HK-2 (cell line): Measurements from ENCODE around the gene BAG3.
"Not testable (repeated sequence)": the region's sequence is repeated elsewhere in the genome, so short reads cannot be mapped to it uniquely, and the experiment has no call there.

ENCODE experiments used
- DNase-seq: peaks from one replicate; pipeline ENCODE4 v3.0.0-alpha.2; 2018; ENCODE audit not compliant: unreplicated experiment

Gene BAG3

GRCh38 chr10:119640875-119641526, 10.2 kb upstream of the BAG3 start:
- no peak for DNase-seq

DNA sequence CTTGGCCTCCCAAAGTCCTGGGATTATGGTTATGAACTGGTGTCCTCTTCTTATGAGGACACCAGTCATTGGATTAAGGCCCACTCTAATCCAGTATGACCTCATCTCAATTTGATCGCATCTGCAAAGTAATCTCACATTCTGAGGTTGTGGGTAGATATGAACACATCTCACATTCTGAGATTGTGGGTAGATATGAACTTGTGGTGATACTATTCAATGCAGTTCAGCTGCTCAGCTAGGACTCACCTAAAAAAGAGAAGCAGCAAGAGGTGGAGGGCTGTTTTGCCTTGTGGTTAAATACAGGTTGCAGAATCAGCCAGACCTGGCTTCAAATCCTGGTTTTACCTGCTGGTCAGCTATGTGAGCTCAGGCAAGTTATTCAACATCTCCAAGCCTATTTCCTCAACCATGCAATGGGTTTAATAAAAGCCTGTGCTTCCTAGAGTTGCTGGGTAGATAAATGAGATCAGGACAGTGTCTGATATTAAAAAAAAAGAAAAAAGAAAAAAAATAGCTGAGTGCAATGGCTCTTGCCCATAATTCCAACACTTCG, 8.5 kb upstream of the BAG3 start:
- DNase-seq: no peak

DNA sequence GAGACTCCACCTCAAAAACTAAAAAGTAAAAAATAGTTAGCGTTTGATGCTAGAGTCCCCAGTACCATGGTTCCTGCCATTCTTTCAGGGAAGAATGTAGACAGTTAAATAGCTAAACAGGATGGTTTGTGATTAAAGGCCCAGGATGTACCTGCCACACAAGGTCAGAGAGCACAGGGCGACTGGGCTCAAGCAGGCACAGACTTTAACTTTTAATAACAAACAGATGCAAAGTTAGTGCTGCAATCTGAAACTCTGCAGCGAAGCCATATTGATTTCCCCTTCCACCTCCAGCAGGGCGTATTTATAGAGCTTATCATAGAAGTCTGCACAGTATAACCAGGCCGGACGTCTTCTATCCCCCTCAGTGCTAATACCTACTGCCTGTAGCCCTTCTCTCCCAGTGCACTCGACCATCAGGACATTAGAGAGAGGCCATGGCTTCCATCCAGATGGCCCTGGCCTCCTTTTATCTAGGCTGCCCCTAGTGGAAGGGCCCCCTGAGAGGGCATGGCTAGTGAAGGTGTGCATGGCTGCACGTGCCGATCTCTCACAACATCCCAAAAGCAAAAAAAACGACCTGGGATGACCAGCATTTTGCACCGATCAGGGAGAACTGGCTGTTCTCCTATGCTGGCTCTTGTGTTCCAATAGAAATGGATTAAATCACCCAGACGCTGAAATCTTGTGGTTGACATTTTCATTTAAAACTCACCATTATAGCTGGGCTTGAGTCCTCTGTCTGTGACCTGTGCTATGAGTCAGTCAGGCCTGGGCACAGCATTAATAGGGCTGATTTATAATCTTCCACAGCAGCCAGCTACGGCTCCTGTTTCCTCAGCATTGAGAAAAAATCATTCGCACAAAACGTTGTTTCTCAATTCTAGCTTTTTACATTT, 7.6 kb upstream of the BAG3 start:
- no peak for DNase-seq

DNA sequence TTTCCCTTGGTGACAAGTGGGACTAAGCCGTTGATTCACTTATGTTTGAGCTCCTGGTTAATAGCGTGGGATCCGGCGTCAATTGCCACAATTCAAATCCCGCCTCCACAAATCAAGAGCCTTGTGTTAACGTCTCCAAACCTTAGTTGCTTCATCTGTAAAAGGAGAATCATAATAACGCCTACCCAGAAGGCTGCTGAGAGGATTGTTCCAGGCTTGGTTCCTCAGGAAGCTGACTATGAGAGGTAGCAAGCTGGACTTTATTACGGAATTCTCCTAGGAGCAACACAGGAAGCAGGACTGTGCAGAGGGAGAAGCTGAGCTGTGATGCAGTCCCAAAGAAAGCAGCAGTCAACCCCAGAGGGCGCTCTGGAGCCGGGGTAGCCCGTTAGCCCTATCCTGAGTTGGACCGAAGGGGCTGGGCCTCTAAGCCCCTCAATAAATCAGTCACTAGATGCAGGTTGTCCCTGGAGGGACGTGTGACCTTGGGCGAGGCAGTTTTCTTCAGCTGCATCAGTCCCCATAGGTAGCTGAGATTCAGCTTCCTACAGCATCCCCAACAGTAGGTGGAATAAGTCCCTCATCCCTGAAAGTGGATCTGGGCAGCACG, 6.9 kb upstream of the BAG3 start:
- no peak for DNase-seq

GRCh38 chr10:119644994-119645393, 6.2 kb upstream of the BAG3 start:
- no peak for DNase-seq

DNA sequence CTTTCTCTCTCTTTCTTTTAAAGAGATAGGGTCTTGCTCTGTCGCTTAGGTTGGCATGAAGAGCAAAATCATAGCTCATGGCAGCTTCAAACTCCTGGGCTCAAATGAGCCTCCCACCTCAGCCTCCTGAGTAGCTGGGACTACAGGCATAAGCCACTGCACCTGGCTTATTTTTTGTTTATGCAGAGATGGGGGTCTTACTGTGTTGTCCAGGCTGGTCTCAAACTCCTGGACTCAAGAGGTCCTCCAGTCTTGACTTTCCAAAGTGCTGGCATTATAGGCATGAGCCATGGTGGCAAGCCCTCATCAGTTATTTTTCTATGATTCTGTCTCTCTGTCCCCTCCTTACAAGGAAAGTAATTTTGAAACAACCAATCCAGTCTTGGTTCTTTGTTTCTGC, 1.1 kb upstream of the BAG3 start:
- DNase-seq: no peak

DNA sequence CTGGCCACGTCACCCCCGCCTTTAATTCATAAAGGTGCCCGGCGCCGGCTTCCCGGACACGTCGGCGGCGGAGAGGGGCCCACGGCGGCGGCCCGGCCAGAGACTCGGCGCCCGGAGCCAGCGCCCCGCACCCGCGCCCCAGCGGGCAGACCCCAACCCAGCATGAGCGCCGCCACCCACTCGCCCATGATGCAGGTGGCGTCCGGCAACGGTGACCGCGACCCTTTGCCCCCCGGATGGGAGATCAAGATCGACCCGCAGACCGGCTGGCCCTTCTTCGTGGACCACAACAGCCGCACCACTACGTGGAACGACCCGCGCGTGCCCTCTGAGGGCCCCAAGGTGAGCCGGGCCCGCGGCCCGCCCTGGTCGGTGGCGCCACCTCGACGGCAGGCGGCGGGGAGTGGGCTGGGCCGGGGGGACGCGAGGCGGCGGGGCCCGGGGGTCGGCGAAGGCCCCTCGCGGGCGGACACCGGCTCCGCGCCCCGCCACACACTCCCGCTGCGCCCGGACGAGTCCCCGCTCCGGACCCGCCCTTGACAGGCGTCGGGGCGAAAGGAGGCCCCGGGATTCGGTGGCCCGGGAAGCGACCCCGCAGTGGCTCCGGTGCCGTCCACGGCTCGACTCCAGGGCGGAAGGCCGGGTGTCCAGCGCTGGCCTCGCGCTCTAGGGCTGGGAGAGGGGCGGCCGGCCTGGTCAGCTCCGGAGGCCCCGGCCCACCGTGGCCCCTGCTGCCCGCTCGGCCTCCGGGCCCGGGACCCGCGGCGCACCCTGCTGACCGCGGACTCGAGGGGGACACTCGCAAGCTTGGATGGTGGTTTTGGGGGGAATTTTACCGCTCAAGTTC, 557 bp downstream of the BAG3 start:
- peak; percentile 43 for DNase-seq

GRCh38 chr10:119652361-119652730, 1.2 kb downstream of the BAG3 start:
- no peak for DNase-seq

- DNase-seq: no peak
Measured at GRCh38 chr10:119653209-119653608, 2.0 kb downstream of the BAG3 start.

DNA sequence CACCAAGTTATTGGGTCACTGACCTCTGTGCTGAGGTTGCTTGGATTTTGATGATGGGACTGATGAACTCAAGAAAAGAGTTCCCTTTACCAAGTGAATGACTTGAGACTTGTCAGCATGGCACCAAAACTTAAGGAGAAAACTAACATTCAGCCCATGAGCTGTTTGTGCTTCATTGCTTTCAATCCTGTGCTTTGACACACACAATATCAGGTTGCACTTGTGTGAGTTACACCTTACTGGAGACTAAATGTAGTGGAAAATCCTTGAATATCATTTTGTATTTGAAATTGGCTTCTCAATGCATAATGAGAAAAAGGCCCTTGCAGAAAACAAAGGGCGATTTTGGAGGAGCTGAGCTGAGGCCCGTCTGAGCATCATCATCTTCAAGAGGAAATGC, 2.7 kb downstream of the BAG3 start:
- DNase-seq: no peak

DNA sequence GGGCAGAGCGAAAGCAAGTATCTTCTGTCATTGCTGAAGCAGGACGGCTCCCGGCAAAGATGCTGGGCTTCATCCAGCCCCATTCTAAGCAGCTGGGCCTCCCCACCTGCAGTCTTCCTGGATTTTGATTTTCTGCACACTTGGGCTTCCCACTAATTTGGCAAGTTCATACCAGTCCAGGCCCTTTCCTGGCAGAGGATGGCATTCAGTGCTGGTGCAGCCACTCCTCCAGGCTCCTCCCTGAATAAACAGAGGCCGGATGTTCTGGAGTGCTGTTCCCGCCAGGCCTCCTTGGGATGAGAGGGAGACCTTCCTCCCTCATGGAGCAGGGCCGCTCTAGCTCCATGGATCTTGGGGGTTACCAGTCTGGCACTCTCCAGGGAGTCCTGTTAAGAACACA, 3.4 kb downstream of the BAG3 start:
- no peak for DNase-seq

- DNase-seq: no peak
Measured at GRCh38 chr10:119655566-119656001, 4.4 kb downstream of the BAG3 start.

- no peak for DNase-seq
Measured at GRCh38 chr10:119656760-119657159, 5.6 kb downstream of the BAG3 start.

GRCh38 chr10:119657725-119658124, 6.5 kb downstream of the BAG3 start:
- DNase-seq: no peak

GRCh38 chr10:119658274-119658673, 7.1 kb downstream of the BAG3 start:
- DNase-seq: peak; percentile 87

- no peak for DNase-seq
Measured at GRCh38 chr10:119659951-119660350, 8.8 kb downstream of the BAG3 start.

- not testable (repeated sequence) for DNase-seq
Measured at GRCh38 chr10:119662076-119662605, 11.0 kb downstream of the BAG3 start.

DNA sequence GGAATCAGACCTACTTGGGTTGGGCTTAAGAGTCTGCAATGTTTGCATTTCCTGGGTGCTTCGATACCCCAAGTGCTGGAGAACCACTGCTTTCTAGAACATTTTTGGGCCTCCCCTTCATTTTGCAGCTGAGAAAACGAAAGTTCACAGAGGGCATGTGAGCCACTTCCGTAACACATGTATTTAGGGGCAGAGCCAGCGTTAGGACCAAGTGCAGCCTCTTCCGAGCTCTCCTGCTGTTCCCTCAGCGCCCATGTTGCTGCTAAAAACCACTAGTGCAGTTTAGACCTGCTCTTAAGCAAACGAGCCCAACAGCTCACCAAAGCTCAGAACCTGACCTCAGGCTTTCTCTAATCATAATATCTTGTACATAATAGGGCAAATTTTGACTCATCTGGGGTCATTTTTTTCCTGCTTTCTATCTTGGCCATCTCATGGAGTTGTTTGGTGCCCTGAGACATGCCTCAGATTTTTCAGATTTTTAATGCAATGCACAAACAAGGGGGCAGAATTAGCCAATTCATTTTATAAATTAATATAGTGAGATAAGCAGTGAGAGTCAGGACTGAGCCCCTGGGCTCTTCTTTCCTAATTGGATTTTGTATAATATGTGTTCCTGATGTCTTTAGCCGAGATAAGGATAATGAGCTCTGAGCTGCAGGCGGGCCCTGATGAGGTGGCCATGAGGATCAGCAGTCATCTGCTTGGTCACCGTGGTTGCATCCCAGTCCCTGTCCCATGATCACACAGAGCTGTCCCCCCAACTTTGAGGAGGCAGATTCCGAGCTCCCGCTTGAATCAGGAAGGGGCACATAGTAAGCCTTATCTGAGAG, 12.9 kb downstream of the BAG3 start:
- DNase-seq: no peak

GRCh38 chr10:119665901-119666708, 14.9 kb downstream of the BAG3 start:
- no peak for DNase-seq

- DNase-seq: no peak
Measured at GRCh38 chr10:119666709-119667004, 15.5 kb downstream of the BAG3 start.
